Activated CD4-positive, alpha-beta T cell treated with anti-CD3 and anti-CD28 coated beads for 36 hours (primary cell): ENCODE measurements around the gene CSF2RB. TPM values are rescaled to one million over a fixed set of nuclear protein-coding genes. Genes with fewer than 3 reads are reported as not detected.
"Not testable (repeated sequence)": the region's sequence is repeated elsewhere in the genome, so short reads cannot be mapped to it uniquely, and the experiment has no call there.

Experiments
- ATAC-seq: fragments of 200-7000 bp; cut with Tn5 transposase; one replicate; pipeline ENCODE4 v1.10.0; 2021; ENCODE audit warnings: mild to moderate bottlenecking, moderate library complexity
- CTCF ChIA-PET: fragments of 350-600 bp; sonication (Branson Sonifier 250); formaldehyde crosslinking; loops from one replicate; lab custom pipeline; 2021; ENCODE audit warnings: antibody characterized with exemption; lab: Charles Lee
- POLR2A ChIA-PET: fragments of 350-600 bp; sonication (Branson Sonifier 250); formaldehyde crosslinking; loops from one replicate; lab custom pipeline; 2021; ENCODE audit warnings: antibody characterized with exemption, inconsistent platforms; lab: Charles Lee
- DNase-seq: peaks from one replicate; pipeline ENCODE4 v3.0.0-alpha.2; 2020
- H3K27ac Mint-ChIP-seq: one replicate; pipeline ENCODE4 v1.8.0; 2021; ENCODE audit warnings: mixed read lengths
- H3K27me3 Mint-ChIP-seq: one replicate; pipeline ENCODE4 v1.8.0; 2021; ENCODE audit warnings: mixed read lengths
- H3K36me3 Mint-ChIP-seq: one replicate; pipeline ENCODE4 v1.8.0; 2021; ENCODE audit warnings: low read depth, mixed read lengths
- H3K4me1 Mint-ChIP-seq: one replicate; pipeline ENCODE4 v1.8.0; 2021; ENCODE audit warnings: mixed read lengths
- H3K4me3 Mint-ChIP-seq: one replicate; pipeline ENCODE4 v1.8.0; 2021; ENCODE audit warnings: mild to moderate bottlenecking, moderate library complexity, mixed read lengths
- H3K9me3 Mint-ChIP-seq: one replicate; pipeline ENCODE4 v1.8.0; 2021; ENCODE audit warnings: low read depth, mixed read lengths
- intact Hi-C, 2 experiments: fragments of 100-400 bp; cut with DNase I in 1 of 2; cut with micrococcal nuclease in 1 of 2; formaldehyde crosslinking; loops; one replicate each; pipeline versions ENCODE4 v1.14.2 to v1.15.1; 2022 to 2024; cut with DNase I, micrococcal nuclease
- total RNA-seq, 2 experiments: library from RNA; stranded (reverse); gene quantifications; one replicate each; pipeline ENCODE4 v1.2.3, GENCODE V29; 2021

CSF2RB gene
- total RNA-seq, 2 experiments from 2014 or later = 0.30 to 0.54 TPM

DNA sequence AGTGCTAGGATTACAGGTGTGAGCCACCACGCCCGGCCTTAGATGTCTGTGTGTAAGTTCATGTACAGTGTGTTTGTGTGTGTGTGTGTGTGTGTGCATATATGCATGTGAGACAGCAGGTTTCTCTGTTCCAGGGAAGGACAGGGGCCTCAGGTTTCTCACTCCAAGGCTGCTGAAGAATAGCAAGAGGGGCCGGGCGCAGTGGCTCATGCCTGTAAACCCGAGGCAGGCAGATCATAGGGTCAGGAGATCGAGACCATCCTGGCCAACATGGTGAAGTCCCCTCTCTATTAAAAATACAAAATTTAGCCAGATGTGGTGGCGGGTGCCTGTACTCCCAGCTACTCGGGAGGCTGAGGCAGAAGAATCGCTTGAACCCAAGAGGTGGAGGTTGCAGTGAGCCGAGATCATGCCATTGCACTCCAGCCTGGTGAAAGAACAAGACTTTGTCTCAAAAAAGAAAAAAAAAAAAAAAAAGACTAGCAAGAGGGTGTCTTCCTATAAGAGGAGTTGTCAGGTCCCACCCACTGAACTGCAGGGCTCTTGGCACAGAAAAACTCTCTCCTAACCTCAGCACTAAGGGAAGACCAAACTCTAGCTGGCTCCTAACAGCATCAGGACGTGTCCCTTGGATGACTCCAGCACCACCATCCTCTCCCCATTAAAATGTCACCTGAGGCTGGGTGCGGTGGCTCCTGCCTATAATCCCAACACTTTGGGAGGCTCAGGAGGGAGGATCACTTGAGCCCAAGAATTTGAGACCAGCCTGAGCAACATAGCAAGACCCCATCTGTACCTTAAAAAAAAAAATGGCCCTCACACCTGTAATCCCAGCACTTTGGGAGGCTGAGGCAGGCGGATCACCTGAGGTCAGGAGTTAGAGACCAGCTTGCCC is 65.8 kb downstream of the CSF2RB start:
- no peak for ATAC-seq
- ChIA-PET CTCF (interaction anchor here (0.7 to 7.3 kb wide), 8 partner anchors 9 to 238 kb away, joined by 3 to 60 read pairs (median 3); no protein-coding TSS in a partner anchor), POLR2A (interaction anchor here (0.6 to 0.7 kb wide), 2 partner anchors 10 to 113 kb away, joined by 4 to 10 read pairs; no protein-coding TSS in a partner anchor)
- intact Hi-C loops = loop anchor here (2.0 to 5.0 kb wide), 2 partner anchors 107 to 220 kb away; no protein-coding TSS in a partner anchor
- Mint-ChIP-seq H3K4me3 (no peak overlapping the region), H3K36me3 (no peaks in the 10 kb centered on the region), H3K27me3 (peaks cover 4% of the 10 kb centered on the region), H3K4me1 (peaks cover 8% of the 10 kb centered on the region), H3K27ac (no peak overlapping the region), H3K9me3 (no peaks in the 10 kb centered on the region)
- DNase-seq = no peak

DNA sequence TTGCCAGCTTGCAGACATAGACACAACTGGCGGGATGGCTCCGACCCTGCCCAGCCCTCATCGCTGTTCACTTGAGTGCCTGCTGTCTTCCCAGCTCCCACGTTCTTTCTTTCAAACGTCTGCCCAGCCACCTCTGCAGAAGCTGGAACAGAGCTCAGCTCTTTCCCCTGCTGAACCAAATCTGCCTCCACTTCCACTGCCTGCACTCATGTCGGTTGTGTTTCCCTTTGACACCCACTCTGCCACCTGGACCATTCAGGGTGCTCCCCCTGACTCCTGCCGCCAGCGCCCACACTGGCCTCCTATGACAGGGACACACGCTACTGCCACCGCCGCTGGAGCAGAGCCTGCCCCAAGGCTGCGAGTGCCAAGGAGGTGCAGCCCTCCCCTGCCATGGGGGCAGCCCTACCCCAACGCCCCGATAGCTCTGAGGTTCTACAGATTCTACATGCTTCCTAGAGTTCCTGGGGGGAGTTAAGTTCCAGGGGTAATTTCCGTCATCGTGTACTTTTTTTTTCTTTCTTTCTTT is 67.9 kb downstream of the CSF2RB start:
- no peak for DNase-seq
- POLR2A ChIA-PET = no interaction called here
- peaks cover 10% of the 10 kb centered on the region for H3K9me3 Mint-ChIP-seq
- peaks cover 8% of the 10 kb centered on the region for H3K4me1 Mint-ChIP-seq
- H3K36me3 Mint-ChIP-seq = peaks cover 9% of the 10 kb centered on the region
- peaks cover 4% of the 10 kb centered on the region for H3K27me3 Mint-ChIP-seq
- no peak overlapping the region for H3K4me3 Mint-ChIP-seq
- intact Hi-C loops = no loop called here
- H3K27ac Mint-ChIP-seq = no peak overlapping the region
- CTCF ChIA-PET = interaction anchor here (0.7 to 7.3 kb wide), 7 partner anchors 18 to 219 kb away, joined by 3 to 60 read pairs (median 3); no protein-coding TSS in a partner anchor
- no peak for ATAC-seq

DNA sequence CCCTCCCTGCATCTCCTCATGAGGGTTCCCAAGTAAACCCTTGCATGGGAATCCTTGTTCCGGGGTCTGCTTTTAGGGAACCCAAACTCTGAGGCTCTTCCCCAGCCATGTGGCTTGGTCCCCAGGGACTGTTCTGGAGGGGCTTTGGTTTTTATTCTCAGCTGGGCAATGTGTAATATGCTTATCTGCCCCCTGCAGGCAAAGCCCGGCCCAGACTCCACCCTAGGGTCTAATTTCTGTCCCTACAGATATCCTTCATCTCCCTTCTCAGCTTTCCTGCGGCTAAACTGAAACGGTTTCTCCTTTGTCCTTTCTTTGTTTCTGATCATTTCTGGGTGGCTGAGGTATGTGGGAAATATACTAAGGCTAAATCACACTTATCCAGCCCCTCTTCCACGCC is 68.7 kb downstream of the CSF2RB start:
- intact Hi-C loops = no loop called here

DNA sequence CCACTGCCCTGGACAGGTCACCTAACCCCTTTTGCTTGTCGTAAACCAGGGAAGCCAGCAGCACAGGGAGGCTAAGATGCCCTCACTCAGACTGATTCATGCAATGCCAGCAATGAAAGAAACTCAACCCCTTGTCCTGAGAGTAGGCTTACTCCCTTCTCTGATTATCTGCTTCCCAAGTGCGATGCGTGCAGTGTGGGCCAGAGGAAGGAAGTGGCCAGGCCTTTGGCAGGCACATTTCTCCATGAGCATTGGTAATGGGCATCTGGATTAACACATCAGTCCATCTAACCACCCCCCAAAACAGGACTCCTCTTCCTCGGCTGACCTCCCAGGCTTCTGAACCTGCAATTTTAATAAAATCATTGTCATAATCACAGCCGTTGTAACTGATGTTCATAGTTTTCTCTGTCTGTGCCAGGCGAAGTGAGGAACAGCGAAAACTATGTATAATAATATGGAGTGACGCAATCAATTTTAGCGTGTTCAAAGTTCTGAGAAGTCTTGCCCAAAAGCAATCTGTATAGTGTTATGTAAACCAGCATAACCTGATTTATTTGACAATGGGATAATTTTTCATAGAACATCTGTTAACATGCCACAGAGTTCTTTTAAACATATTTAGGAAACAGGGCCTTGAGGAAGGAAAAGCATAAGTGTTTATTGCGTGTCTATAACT is 71.9 kb downstream of the CSF2RB start:
- H3K27me3 Mint-ChIP-seq = peaks cover 21% of the 10 kb centered on the region
- H3K27ac Mint-ChIP-seq = no peak overlapping the region
- H3K4me1 Mint-ChIP-seq = peaks cover 6% of the 10 kb centered on the region
- peaks cover 17% of the 10 kb centered on the region for H3K9me3 Mint-ChIP-seq
- H3K4me3 Mint-ChIP-seq = no peak overlapping the region
- H3K36me3 Mint-ChIP-seq = peaks cover 9% of the 10 kb centered on the region
- DNase-seq (no peak), ATAC-seq (no peak)
- ChIA-PET POLR2A (no interaction called here), CTCF (interaction anchor here (2.2 kb wide), 1 partner anchor 214 kb away, joined by 7 read pairs; no protein-coding TSS in a partner anchor)
- intact Hi-C loops = loop anchor here in 1 of 2 experiments (5.0 kb wide), 1 partner anchor 277 kb away; no protein-coding TSS in a partner anchor

More for the DNA sequence above, 68.7 kb downstream of the CSF2RB start:
- Mint-ChIP-seq H3K9me3 (peaks cover 17% of the 10 kb centered on the region), H3K36me3 (peaks cover 9% of the 10 kb centered on the region), H3K4me3 (no peak overlapping the region), H3K27ac (no peak overlapping the region), H3K27me3 (peaks cover 6% of the 10 kb centered on the region), H3K4me1 (peaks cover 12% of the 10 kb centered on the region)
- ATAC-seq (no peak), DNase-seq (no peak)
- ChIA-PET POLR2A (no interaction called here), CTCF (interaction anchor here (0.5 to 7.3 kb wide), 5 partner anchors 17 to 707 kb away, joined by 3 to 60 read pairs (median 3); no protein-coding TSS in a partner anchor)

DNA sequence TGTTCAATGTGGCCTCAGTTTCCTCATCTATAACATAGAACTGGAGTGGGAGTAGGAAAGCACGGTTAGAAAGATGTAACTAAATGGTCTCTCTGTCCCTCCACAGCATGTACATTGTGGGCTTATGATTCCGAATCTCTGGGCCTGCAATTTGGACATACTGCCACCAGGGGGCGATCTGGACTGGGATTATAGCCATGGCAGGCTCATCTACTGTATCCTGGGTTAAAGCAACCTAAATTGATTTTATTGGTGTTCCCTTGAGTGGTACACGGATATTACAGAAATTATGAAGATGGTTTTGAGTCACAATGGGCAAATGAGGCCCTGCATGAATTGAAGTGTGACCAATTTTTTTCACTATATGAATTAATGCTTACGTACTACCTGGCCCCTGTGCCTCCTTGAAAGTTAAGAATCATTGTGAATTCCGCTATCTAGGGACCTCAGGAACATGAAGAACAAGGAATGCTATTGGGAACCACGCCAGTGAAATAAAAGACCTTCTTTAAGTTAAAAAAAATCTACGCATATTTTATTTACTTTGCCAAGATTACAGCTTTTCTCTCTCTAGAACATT is 72.9 kb downstream of the CSF2RB start:
- Mint-ChIP-seq H3K9me3 (peaks cover 17% of the 10 kb centered on the region), H3K36me3 (peaks cover 9% of the 10 kb centered on the region), H3K27me3 (peaks cover 24% of the 10 kb centered on the region), H3K27ac (no peak overlapping the region), H3K4me1 (peaks cover 6% of the 10 kb centered on the region), H3K4me3 (no peak overlapping the region)
- ChIA-PET POLR2A (interaction anchor here (0.6 kb wide), 1 partner anchor 136 kb away, joined by 3 read pairs; no protein-coding TSS in a partner anchor), CTCF (interaction anchor here (0.8 to 2.5 kb wide), 13 partner anchors 9 to 344 kb away, joined by 3 to 13 read pairs (median 3); no protein-coding TSS in a partner anchor)
- intact Hi-C loops = loop anchor here (1.0 to 5.0 kb wide), 5 partner anchors 58 to 276 kb away; no protein-coding TSS in a partner anchor
- DNase-seq (peak; percentile 81), ATAC-seq (peak; percentile 83)

DNA sequence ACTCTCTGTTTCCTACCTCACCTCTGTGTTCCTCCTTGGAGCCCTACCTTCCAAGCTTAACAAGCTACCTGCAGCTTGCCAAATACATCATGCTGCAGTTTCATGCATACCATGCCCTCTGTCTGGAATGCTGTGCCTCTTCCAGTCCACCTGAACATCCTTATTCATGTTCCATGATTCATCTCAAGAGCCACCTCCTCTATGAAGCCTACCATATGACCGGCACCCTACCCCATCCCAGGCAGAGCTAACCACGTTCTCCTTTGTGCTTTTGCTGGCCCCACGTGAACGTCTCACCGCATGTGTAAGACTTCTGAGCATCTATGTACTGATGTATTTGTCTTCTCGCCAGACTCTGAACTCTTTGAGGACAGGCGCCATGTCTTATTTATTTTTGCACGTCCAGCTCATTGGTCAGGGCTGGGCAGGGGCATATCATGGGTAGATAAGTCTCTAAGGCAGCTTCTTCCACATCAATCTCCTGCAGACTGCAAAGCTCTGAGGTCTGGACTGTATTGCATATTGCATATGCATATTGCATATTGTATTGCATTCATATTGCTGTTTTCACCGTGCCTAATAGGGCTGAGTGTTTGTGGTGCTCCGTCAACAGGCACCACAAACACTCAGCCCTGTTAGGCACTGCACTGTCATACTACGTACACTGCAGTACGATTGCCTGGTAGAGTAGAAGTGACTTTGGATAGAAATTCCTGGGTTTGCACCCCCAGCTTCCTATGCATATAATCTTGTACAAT is 74.8 kb downstream of the CSF2RB start:
- ATAC-seq = no peak

DNA sequence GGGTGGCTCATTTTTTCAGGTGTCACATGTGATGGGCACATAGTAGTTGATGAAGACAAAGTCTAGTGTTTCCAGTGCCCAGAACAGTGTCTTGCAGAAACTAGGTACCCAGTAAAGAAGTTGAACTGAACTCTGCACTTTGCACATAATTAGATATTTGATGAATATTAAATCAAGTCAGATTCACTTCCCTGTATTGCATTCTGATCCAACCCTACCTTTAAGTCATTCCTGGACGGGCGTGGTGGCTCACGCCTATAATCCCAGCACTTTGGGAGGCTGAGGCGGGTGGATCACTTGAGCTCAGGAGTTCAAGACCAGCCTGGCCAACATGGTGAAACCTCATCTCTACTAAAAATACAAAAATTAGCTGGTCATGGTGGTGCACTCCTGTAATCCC is 75.6 kb downstream of the CSF2RB start:
- not testable (repeated sequence) for H3K4me3 Mint-ChIP-seq, H3K36me3 Mint-ChIP-seq, H3K4me1 Mint-ChIP-seq, H3K27ac Mint-ChIP-seq, DNase-seq, ATAC-seq
- ChIA-PET CTCF (interaction anchor here (0.6 to 1.4 kb wide), 3 partner anchors 135 to 603 kb away, joined by 3 to 5 read pairs (median 4); no protein-coding TSS in a partner anchor), POLR2A (interaction anchor here (0.6 kb wide), 1 partner anchor 9 kb away, joined by 4 read pairs; no protein-coding TSS in a partner anchor)
- peaks cover 17% of the 10 kb centered on the region for H3K9me3 Mint-ChIP-seq
- peaks cover 24% of the 10 kb centered on the region for H3K27me3 Mint-ChIP-seq
- intact Hi-C loops = loop anchor here in 1 of 2 experiments (5.0 kb wide), 1 partner anchor 273 kb away; no protein-coding TSS in a partner anchor

More for the DNA sequence above, 74.8 kb downstream of the CSF2RB start:
- intact Hi-C loops = loop anchor here in 1 of 2 experiments (5.0 kb wide), 1 partner anchor 274 kb away; no protein-coding TSS in a partner anchor
- peaks cover 17% of the 10 kb centered on the region for H3K9me3 Mint-ChIP-seq
- no peak for DNase-seq
- peaks cover 6% of the 10 kb centered on the region for H3K4me1 Mint-ChIP-seq
- H3K27me3 Mint-ChIP-seq = peaks cover 24% of the 10 kb centered on the region
- H3K36me3 Mint-ChIP-seq = peaks cover 9% of the 10 kb centered on the region
- no peak overlapping the region for H3K4me3 Mint-ChIP-seq
- no peak overlapping the region for H3K27ac Mint-ChIP-seq
- ChIA-PET POLR2A (no interaction called here), CTCF (interaction anchor here (0.7 to 2.5 kb wide), 5 partner anchors 11 to 604 kb away, joined by 3 to 13 read pairs (median 4); no protein-coding TSS in a partner anchor)

Other genes with a start within 250 kb of the CSF2RB start
- not detected for gene CACNG2, start 209.9 kb upstream of the CSF2RB start, total RNA-seq
- gene IFT27, start 137.5 kb upstream of the CSF2RB start, total RNA-seq = 10 to 100 TPM; 14.9 to 21.6 TPM
- gene PVALB, start 96.6 kb upstream of the CSF2RB start, total RNA-seq = not detected
- gene NCF4, start 52.6 kb upstream of the CSF2RB start, total RNA-seq = 1 to 10 TPM; 3.8 to 3.9 TPM
- gene TST, start 105.8 kb downstream of the CSF2RB start, total RNA-seq = 1 to 10 TPM; 1.8 to 2.1 TPM
- gene MPST, start 106.1 kb downstream of the CSF2RB start, total RNA-seq = 10 to 100 TPM; 10.6 to 11.0 TPM
- 10 to 100 TPM; 32.5 to 36.8 TPM for gene KCTD17, start 138.1 kb downstream of the CSF2RB start, total RNA-seq
- gene TMPRSS6, start 196.1 kb downstream of the CSF2RB start, total RNA-seq = 10 to 100 TPM; 17.6 to 20.2 TPM
- gene IL2RB, start 236.3 kb downstream of the CSF2RB start, total RNA-seq = 100 to 1,000 TPM; 204 to 231 TPM